ENCODE measurements around the gene NEIL1.
"Not testable (repeated sequence)": the region's sequence is repeated elsewhere in the genome, so short reads cannot be mapped to it uniquely, and the experiment has no call there.

Gene NEIL1

DNA sequence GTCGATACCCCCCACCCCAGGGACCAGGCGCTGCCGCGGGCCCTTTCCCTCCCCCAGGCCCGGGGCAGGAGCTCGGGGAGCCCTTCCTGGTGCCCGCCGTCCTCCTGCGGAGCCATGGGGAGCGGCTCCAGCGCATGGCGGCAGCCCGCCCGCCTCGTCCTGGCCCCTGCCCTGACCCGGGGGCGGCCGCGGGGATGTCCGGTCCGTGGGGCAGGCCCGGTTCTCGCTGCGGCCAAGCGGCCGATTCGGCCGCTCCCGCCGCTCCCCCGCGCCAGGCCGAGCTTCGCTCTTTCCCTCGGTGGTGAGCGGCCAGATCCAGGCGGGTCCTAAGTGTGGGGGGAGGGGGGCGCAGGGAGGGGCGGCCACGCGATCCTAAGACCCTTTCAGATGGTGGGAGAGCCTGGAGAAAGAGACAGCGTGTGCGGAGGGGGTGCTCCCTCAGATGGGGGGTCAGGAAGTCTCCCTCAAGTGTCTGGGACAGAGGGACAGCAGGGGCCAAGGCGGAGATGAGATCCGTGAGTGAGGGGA lies 1.3 kb downstream of the NEIL1 start:
- H3K27ac Mint-ChIP-seq = peak overlapping the region; percentile 93

DNA sequence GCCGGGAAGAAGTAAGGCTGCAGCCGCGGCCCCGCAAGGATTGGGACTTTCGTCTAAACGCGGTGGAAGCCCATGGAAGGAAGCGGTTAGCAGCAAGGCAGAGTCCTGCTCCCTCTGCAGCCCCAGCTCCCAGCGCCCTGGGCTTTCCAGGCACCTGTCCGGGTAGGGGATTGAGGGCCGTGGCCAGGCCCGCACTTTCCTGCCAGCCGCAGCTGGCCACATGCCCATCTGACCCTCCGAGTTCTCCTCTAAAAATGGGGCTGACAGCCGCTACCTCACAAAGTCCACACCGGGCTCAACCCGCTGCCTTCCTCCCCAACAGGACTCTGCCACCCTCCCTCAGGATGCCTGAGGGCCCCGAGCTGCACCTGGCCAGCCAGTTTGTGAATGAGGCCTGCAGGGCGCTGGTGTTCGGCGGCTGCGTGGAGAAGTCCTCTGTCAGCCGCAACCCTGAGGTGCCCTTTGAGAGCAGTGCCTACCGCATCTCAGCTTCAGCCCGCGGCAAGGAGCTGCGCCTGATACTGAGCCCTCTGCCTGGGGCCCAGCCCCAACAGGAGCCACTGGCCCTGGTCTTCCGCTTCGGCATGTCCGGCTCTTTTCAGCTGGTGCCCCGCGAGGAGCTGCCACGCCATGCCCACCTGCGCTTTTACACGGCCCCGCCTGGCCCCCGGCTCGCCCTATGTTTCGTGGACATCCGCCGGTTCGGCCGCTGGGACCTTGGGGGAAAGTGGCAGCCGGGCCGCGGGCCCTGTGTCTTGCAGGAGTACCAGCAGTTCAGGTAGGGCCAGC lies 1.9 kb downstream of the NEIL1 start:
- ATAC-seq (no peak), DNase-seq (ENCODE audit: low spot score in 2 of 2) (no peak)
- peaks cover 25% of the 10 kb centered on the region for H3K36me3 Mint-ChIP-seq
- peak overlapping the region; percentile 93 for H3K27ac Mint-ChIP-seq
- peak overlapping the region; percentile 81 for H3K4me3 Mint-ChIP-seq
- H3K9me3 Mint-ChIP-seq = peaks cover 4% of the 10 kb centered on the region
- H3K4me1 Mint-ChIP-seq = peaks cover 39% of the 10 kb centered on the region

More for the DNA sequence above, 1.3 kb downstream of the NEIL1 start:
- peak overlapping the region; percentile 81 for H3K4me3 Mint-ChIP-seq
- ATAC-seq = no peak
- H3K9me3 Mint-ChIP-seq = peaks cover 4% of the 10 kb centered on the region
- H3K36me3 Mint-ChIP-seq = peaks cover 22% of the 10 kb centered on the region
- peaks cover 39% of the 10 kb centered on the region for H3K4me1 Mint-ChIP-seq
- DNase-seq (ENCODE audit: low spot score in 2 of 2) = no peak

DNA sequence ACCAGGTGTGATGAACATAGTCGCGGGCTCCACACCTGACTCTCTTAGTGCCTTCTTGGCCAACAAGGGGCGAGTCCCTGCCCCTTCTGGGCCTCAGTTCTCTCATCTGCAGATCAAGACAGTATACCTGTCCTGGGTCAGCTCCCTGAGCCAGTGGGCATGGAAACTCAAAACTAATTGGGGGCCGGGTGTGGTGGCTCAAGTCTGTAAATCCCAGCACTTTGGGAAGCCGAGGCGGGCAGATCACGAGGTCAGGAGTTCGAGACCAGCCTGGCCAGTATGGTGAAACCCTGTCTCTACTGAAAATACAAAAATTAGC lies 2.5 kb downstream of the NEIL1 start:
- Mint-ChIP-seq H3K4me3 (peak overlapping the region; percentile 81), H3K4me1 (peaks cover 39% of the 10 kb centered on the region), H3K27ac (peak overlapping the region; percentile 93), H3K36me3 (peaks cover 26% of the 10 kb centered on the region)
- ATAC-seq; H3K9me3 Mint-ChIP-seq; DNase-seq (ENCODE audit: low spot score in 2 of 2): not testable (repeated sequence)

DNA sequence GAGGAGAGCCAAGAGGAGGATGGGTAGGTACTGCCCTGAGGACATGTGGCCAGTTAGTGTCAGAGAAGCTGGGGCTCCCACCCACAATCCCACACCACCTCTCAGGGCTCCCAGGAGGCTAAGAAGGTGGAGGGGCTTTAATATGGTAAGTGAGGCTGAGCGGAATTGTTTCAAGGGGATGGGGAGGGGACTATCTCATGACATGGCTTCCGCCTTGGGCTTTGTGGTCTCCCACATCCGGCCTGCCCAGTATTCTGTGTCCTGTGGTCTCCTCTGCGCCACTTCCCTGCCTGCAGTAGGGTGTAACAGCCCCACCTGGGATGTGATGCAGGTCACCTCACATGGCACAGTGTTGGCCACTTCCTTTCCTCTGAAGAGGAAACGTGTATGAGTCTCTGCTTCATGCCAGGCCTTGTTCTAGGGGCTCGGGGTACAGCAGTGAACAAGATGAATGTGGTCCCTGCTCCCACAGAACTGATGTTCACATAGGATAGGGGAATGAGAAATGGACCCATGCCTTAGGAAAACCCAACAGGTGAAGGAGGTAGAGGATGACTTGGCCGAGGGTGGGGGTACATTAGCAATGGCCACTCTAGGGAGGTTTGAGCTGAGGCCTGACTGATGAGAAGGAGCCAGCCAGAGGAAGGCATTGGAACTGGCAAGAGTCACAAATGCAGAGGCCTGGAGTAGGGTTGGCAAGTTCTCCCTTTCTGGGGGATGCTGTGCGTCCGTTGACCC lies 3.2 kb downstream of the NEIL1 start:
- Mint-ChIP-seq H3K4me1 (peaks cover 39% of the 10 kb centered on the region), H3K27ac (peak overlapping the region; percentile 93), H3K36me3 (peaks cover 33% of the 10 kb centered on the region), H3K9me3 (peaks cover 4% of the 10 kb centered on the region), H3K4me3 (peak overlapping the region; percentile 81)
- peak; percentile 56 to 88 for DNase-seq (ENCODE audit: low spot score in 2 of 2)
- ATAC-seq = peak; percentile 90

DNA sequence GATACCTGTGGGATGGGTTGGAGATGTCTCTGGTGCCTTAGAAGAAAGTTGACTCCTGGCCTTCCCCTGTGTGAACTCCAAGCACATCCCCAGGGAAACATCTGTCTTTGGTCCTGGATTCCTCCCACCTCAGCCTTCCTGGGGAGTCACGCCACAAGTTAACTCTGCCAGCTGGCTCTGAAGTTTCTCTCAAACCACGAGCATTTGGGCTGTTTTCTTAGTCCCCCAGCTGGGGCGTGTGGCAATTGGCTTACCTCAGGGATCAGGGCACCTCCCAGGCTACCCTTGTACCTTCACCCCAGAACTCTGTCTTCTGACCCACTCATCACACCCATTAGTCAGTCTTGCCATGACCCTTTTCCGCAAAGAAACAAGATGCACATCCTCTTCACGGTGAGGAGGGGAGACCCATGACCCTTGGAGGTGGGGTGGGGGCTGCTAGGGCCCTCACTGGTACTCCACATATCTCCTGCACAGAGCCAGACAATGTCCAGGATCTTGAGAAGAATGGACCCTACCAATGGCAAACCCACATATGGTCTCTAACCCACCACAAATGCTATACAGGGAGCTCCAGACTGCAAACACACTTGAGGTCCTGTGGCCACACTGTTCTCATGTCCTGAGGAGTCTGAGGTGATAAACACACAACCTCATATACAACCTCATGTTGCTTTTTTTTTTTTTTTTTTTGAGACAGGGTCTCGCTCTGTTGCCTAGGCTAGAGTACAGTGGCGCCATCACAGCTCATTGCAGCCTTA lies 3.9 kb downstream of the NEIL1 start:
- no peak for DNase-seq (ENCODE audit: low spot score in 2 of 2)
- H3K4me3 Mint-ChIP-seq = peak overlapping the region; percentile 81
- peaks cover 39% of the 10 kb centered on the region for H3K36me3 Mint-ChIP-seq
- H3K9me3 Mint-ChIP-seq = peaks cover 4% of the 10 kb centered on the region
- no peak for ATAC-seq
- H3K4me1 Mint-ChIP-seq = peaks cover 39% of the 10 kb centered on the region
- H3K27ac Mint-ChIP-seq = peak overlapping the region; percentile 93

DNA sequence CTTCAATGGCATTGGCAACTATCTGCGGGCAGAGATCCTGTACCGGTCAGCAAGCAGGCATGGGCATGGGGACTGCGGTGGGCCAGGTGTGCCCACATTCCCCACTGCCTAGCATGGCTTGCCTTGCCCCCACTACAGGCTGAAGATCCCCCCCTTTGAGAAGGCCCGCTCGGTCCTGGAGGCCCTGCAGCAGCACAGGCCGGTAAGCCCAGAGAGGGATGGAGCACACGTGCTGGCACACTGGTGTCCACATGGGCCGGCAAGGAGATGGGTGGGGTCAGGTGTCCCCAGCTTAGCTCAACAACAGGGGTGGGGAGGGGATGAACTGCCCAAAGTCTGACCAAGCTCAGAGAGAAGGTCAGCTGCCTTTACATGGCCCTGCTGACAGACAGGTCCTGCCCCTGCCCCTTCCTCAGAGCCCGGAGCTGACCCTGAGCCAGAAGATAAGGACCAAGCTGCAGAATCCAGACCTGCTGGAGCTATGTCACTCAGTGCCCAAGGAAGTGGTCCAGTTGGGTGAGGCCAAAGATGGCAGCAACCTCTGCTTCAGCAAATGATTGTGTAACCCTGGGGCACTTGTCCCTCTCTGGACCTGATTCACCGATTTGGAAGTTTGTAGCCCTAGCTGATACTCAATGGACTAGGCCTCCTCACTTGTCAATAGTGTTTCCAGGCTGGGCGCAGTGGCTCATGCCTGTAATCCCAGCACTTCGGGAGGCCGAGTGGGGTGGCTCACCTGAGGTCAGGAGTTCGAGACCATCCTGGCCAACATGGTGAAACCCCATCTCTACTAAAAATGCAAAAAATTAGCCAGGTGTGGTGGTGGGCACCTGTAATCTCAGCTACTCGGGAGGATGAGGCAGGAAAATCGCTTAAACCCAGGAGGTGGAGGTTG lies 5.6 kb downstream of the NEIL1 start:
- Mint-ChIP-seq H3K27ac (peak overlapping the region; percentile 65), H3K36me3 (peaks cover 48% of the 10 kb centered on the region), H3K9me3 (peaks cover 4% of the 10 kb centered on the region), H3K4me1 (peaks cover 31% of the 10 kb centered on the region), H3K4me3 (no peak overlapping the region)
- DNase-seq (ENCODE audit: low spot score in 2 of 2) (no peak), ATAC-seq (no peak)

DNA sequence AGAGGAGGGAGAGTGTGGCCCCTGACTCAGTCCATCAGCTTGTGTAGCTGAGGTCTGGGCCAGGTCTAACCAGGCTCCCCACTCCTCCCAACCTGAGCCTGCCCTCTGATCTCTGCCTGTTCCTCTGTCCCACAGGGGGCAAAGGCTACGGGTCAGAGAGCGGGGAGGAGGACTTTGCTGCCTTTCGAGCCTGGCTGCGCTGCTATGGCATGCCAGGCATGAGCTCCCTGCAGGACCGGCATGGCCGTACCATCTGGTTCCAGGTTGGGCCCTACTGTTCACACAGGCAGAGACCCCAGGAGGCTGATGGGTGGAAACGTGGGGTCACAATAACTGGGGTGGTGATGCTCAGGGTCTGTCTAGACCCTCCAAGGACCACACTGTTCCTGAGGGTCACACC lies 6.8 kb downstream of the NEIL1 start:
- H3K36me3 Mint-ChIP-seq = peaks cover 56% of the 10 kb centered on the region
- no peak overlapping the region for H3K4me3 Mint-ChIP-seq
- peaks cover 25% of the 10 kb centered on the region for H3K4me1 Mint-ChIP-seq
- no peak for ATAC-seq
- peaks cover 4% of the 10 kb centered on the region for H3K9me3 Mint-ChIP-seq
- H3K27ac Mint-ChIP-seq = peak overlapping the region; percentile 65
- no peak for DNase-seq (ENCODE audit: low spot score in 2 of 2)

DNA sequence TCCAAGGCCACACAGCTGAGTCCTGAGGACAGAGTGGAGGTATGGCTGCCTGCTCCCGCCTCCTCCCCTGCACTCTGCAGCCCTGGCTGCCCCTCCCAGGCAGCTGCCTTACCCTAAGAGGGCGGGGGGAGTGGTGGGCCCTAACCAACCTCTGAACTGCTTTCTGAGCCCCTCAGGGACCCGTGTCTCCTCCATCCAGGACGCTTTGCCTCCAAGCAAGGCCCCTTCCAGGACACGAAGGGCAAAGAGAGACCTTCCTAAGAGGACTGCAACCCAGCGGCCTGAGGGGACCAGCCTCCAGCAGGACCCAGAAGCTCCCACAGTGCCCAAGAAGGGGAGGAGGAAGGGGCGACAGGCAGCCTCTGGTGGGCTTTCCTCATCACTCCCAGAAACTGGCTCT lies 7.6 kb downstream of the NEIL1 start:
- DNase-seq (ENCODE audit: low spot score in 2 of 2) (no peak), ATAC-seq (no peak)
- Mint-ChIP-seq H3K27ac (no peak overlapping the region), H3K9me3 (peaks cover 4% of the 10 kb centered on the region), H3K36me3 (peaks cover 61% of the 10 kb centered on the region), H3K4me1 (peaks cover 19% of the 10 kb centered on the region), H3K4me3 (no peak overlapping the region)

DNA sequence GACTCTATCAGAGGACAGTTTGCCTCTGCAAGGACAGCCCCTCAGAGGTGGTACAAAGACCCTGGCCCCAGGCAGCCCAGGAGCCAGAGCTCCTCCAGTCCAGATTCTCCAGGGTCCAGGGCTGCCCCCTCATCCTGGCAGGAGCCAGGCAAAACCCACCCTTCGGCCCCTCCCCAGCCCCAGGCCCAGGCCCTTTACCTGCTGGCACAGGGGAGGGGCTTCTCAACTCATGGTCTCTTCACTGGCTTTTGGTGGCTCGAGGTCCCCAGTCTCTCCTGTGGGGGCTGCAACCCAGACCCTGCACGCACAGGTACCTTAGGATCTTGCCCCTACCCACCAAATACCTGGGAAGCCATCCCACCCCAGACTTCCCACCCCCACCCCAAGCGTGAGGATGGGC lies 8.5 kb downstream of the NEIL1 start:
- H3K27ac Mint-ChIP-seq = no peak overlapping the region
- H3K36me3 Mint-ChIP-seq = peaks cover 61% of the 10 kb centered on the region

DNA sequence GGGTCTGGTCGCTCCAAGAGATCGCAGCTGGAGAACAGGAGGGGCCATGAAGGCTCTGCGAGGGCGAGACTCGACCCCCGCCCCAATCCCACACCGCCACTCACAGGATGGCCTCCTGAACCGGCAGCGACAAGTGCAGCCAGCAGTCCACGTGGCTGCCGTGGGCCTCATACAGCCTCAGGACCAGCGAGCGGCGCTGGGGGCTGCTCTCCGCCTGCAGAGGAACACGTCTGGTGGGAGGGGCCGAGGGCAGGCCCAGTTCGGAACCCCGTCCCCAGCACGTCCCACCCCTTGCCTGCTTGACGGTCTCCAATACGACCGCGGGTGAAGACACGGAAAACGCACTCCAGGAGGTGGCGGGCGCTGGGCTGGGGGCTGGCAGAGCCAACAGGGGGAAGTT lies 9.2 kb downstream of the NEIL1 start:
- peaks cover 10% of the 10 kb centered on the region for H3K4me1 Mint-ChIP-seq
- no peaks in the 10 kb centered on the region for H3K9me3 Mint-ChIP-seq
- H3K36me3 Mint-ChIP-seq = peaks cover 63% of the 10 kb centered on the region
- peak overlapping the region; percentile 50 for H3K27ac Mint-ChIP-seq
- DNase-seq (ENCODE audit: low spot score in 2 of 2) (no peak), ATAC-seq (no peak)
- no peak overlapping the region for H3K4me3 Mint-ChIP-seq

More for the DNA sequence above, 8.5 kb downstream of the NEIL1 start:
- DNase-seq (ENCODE audit: low spot score in 2 of 2) (no peak), ATAC-seq (no peak)
- Mint-ChIP-seq H3K4me1 (peaks cover 13% of the 10 kb centered on the region), H3K9me3 (no peaks in the 10 kb centered on the region), H3K4me3 (no peak overlapping the region)

DNA sequence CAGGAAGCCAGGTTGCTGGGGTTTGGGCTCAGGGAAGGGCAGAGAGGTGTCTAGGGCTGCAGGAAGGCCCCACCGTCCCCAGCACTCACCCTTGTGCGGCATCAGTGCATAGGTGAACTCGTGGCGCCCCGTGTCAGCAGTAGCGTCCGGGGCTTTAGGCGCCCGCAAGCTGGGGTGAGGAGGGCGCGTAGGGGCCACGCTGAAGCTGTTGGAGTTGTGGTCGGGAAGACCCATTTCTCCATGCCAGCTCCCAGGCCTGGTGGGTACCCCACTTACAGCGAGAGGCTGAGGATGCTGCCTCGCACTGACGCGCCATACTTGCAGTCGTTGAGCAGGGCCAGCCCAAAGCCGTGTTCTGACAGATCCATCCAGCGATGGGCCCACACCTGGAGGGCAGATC lies 9.7 kb downstream of the NEIL1 start:
- ATAC-seq (no peak), DNase-seq (ENCODE audit: low spot score in 2 of 2) (no peak)
- Mint-ChIP-seq H3K27ac (no peak overlapping the region), H3K4me1 (peaks cover 6% of the 10 kb centered on the region), H3K4me3 (no peak overlapping the region), H3K36me3 (peaks cover 67% of the 10 kb centered on the region), H3K9me3 (no peaks in the 10 kb centered on the region)

DNA sequence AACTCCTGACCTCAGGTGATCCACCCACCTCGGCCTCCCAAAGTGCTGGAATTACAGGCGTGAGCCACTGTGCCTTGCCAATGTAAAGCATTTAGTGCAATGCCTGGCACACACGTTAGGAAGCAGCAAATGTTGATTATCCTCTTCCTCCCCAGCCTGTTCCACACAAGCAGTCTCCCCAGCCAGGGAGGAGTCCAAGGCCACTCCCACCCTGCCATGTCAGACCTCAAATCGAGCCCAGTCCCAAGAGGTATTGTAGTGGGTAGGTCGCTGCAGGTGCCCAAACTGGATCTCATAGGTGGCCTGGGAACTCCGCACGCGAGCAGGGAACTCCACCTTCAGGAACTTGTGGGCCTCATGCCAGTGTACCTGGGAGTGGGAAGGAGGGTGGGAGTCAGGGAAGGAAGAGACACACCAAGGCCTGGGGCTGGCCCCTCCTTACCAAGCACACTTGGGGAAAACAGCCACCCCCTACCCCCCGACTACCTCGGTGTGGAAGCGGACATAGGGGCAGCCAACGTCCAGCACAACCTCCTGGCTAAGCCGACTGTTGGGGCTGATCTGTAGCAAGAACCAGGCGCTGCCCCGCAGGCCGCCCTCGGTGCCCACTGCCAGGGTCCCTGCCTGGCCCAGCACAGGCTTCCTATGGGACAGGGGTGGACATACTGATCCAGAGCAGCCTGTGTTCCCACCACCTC lies 11.3 kb downstream of the NEIL1 start:
- H3K4me1 Mint-ChIP-seq = peaks cover 6% of the 10 kb centered on the region
- H3K9me3 Mint-ChIP-seq = no peaks in the 10 kb centered on the region
- H3K36me3 Mint-ChIP-seq = peaks cover 70% of the 10 kb centered on the region
- ATAC-seq (no peak), DNase-seq (ENCODE audit: low spot score in 2 of 2) (no peak)
- no peak overlapping the region for H3K4me3 Mint-ChIP-seq
- peak overlapping the region; percentile 26 for H3K27ac Mint-ChIP-seq

DNA sequence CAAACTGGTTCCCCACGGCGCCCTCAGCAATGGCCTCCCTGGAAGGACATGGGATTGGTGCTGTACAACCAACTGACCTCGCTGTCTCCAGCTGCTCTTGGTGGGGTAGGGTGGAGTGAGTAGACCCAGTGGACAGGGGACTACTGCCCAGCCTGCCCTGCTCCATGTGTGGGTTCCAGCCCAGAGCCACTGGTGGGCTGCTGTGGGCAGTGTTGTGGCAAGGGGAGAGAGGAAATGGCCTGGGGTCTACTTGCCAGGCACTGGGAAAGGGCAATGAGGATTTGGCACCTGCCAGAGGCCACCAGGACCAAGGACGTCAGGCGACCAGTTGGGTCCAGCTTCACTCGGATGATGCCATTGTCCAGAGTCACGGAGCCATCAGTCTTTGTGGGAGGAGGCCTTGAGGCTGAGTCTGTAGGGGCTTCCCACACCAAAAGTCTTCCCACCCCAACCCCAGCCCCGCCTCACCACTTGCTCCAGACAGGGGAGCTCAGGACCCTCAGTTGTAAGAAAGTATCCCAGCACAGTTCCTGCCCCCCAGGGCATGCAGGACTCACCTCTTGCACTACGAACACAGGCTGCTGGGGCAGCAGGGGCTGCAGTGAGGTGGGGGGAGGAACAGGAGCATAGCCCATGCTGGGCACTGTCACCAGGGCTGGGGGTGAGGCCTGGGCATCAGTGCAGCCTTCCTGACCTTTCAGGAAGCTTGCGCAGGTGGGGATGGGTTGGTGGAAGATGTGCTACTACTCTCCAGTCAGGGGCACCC lies 12.1 kb downstream of the NEIL1 start:
- ATAC-seq = no peak
- H3K4me3 Mint-ChIP-seq = no peak overlapping the region
- DNase-seq (ENCODE audit: low spot score in 2 of 2) = no peak
- peaks cover 75% of the 10 kb centered on the region for H3K36me3 Mint-ChIP-seq
- peak overlapping the region; percentile 26 for H3K27ac Mint-ChIP-seq
- H3K9me3 Mint-ChIP-seq = no peaks in the 10 kb centered on the region
- peaks cover 6% of the 10 kb centered on the region for H3K4me1 Mint-ChIP-seq

Data from stimulated activated effector memory CD8-positive, alpha-beta T cell treated with anti-CD3 and anti-CD28 coated beads, Interleukin-12 subunit alpha, Interleukin-12 subunit beta, amount 100 ng/mL, for 72 hours (primary cell).